Peyer's patch (tissue), 4 donors: ENCODE results near the gene PPARGC1A. TPM values are rescaled to one million over a fixed set of nuclear protein-coding genes. Genes with fewer than 3 reads are reported as not detected.

Source experiments
- DNase-seq, 3 donors: peaks; one replicate each; pipeline ENCODE4 v3.0.0-alpha.2; 2017 to 2019
- H3K27ac ChIP-seq, 4 donors: fragments of 200-600 bp; sonication (generic); one replicate each; pipeline ENCODE4 v1.5.1; 2016 to 2019
- H3K27me3 ChIP-seq, 2 donors: fragments of 200-600 bp; sonication (generic); one replicate each; pipeline ENCODE4 v1.5.1; 2019
- H3K36me3 ChIP-seq, 3 donors: fragments of 200-600 bp; sonication (generic); one replicate each; pipeline ENCODE4 v1.5.1; 2016 to 2019
- H3K4me1 ChIP-seq, 4 donors: fragments of 200-600 bp; sonication (generic); one replicate each; pipeline ENCODE4 v1.5.1; 2016 to 2019
- H3K4me3 ChIP-seq, 4 donors: fragments of 200-600 bp; sonication (generic); 1 replicate in 3 of 4; 2 replicates in 1 of 4; pipeline ENCODE4 v1.5.1; 2016 to 2019; ENCODE audit warnings: mild to moderate bottlenecking in 1 of 4
- H3K9me3 ChIP-seq, 4 donors: fragments of 200-600 bp; sonication (generic); one replicate each; pipeline ENCODE4 v1.5.1; 2016 to 2019; ENCODE audit warnings: mild to moderate bottlenecking in 1 of 4
- CTCF ChIP-seq, 6 experiments: fragments of 450-650 bp in 4 of 6; fragments of 200-600 bp in 2 of 6; sonication (generic) in 1 of 6; IDR thresholded peaks; one replicate each; pipeline ENCODE4 v1.5.1; 2017 to 2019; ENCODE audit warnings: antibody characterized with exemption in 6 of 6, mild to moderate bottlenecking in 3 of 6, moderate library complexity in 1 of 6
- POLR2A ChIP-seq, 2 donors: fragments of 450-650 bp; IDR thresholded peaks; one replicate each; pipeline ENCODE4 v1.5.1; 2017; ENCODE audit warnings: antibody characterized with exemption in 2 of 2, mild to moderate bottlenecking in 2 of 2, moderate library complexity in 2 of 2
- total RNA-seq, 4 donors: library from RNA; depleted of rRNA; stranded (reverse); fragments of >200 nt; gene quantifications; one replicate each; pipeline ENCODE4 v1.1.0, GENCODE V29; 2016

PPARGC1A gene
- total RNA-seq, 4 donors from 2014 or later, result 53.6 to 106 (median 66.0) TPM

DNA sequence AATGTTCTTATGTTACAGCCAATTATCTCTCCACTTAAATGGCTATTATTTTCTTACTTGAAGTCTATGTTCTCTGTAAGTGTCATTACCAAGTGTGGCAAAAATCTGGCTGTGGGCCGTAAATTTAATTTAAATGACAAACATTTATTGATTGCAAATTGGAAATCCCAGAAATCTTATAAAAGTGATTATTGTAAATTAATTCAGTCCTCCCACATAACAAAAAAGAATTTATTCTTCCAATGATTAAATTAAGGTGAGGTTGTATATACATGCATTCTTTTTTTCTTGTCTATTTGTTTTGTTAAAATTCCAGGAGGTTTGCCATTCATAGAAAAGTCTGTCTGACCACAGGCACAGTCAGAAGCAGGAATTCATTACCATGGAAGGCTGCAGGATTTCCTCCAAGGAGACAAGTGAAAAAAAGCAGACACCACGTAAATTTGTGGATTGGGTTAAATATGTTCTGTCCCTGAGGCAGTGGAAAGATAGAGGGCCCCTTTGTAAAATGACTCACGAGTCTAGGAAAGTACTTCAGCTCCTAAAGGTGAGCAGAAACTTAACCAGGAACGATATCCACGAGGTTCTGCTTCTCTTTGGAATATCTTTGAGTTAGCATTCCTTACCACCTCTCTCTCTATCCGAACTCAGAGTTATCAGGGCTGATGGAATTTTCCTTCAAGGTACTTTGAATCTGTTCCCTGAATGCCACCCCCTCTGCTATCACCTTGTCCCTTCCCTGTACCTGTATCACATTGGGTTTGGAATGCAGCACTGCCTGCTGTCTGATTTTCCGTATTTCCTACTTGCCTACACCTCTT lies 10.7 kb downstream of the PPARGC1A start:
- DNase-seq, result no peak
- Histone ChIP-seq H3K9me3 (no peaks in the 10 kb centered on the region), H3K4me3 (peak overlapping the region in 1 of 4 donors; percentile 1), H3K27ac (peak overlapping the region in 1 of 4 donors; percentile 72), H3K4me1 (peaks cover 0 to 45% (median 0%) of the 10 kb centered on the region in 4 donors), H3K27me3 (no peaks in the 10 kb centered on the region), H3K36me3 (no peaks in the 10 kb centered on the region)
- TF ChIP-seq POLR2A (IDR thresholded peaks at IDR 0.05) (no peak), CTCF (IDR thresholded peaks at IDR 0.05) (no peak)

- TF ChIP-seq CTCF (IDR thresholded peaks at IDR 0.05) (peak in 2 of 6 experiments; percentile 9 to 20), POLR2A (IDR thresholded peaks at IDR 0.05) (no peak)
- Histone ChIP-seq H3K27ac (peak overlapping the region in 2 of 4 donors; percentile 69 to 72), H3K36me3 (no peaks in the 10 kb centered on the region), H3K4me1 (peaks cover 0 to 52% (median 0%) of the 10 kb centered on the region in 4 donors), H3K4me3 (no peak overlapping the region), H3K9me3 (no peaks in the 10 kb centered on the region), H3K27me3 (no peaks in the 10 kb centered on the region)
- no peak for DNase-seq
These were observed 11.5 kb downstream of the PPARGC1A start for GRCh38 chr4:23878246-23878891.

DNA sequence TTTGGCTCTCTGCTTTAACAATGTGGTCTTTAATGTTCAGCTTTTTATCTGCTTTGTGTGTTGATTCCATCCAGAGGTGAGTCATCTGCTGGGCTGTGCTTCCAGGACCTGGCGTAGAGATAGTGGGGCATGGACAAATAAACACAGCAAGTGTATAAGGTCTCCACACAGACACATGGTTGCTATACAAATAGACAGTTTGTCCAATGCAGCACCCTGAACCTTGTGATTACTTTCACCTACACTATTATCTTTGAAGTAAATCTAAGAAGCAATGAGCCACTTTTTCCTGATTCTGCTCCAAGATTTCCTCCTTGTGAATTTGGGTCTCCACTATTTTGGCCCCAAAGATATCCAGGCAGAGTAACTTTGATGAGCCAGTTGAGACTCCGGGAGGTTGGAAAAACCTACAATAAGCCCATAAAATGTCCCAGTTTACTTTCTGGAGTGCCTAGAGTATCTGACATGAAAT lies 12.1 kb downstream of the PPARGC1A start:
- TF ChIP-seq POLR2A (IDR thresholded peaks at IDR 0.05) (no peak), CTCF (IDR thresholded peaks at IDR 0.05) (no peak)
- Histone ChIP-seq H3K9me3 (no peaks in the 10 kb centered on the region), H3K27me3 (no peaks in the 10 kb centered on the region), H3K4me1 (peaks cover 0 to 52% (median 0%) of the 10 kb centered on the region in 4 donors), H3K4me3 (no peak overlapping the region), H3K27ac (peak overlapping the region in 2 of 4 donors; percentile 69 to 72), H3K36me3 (no peaks in the 10 kb centered on the region)
- DNase-seq, result peak in 2 of 3 donors; percentile 55 to 76

DNA sequence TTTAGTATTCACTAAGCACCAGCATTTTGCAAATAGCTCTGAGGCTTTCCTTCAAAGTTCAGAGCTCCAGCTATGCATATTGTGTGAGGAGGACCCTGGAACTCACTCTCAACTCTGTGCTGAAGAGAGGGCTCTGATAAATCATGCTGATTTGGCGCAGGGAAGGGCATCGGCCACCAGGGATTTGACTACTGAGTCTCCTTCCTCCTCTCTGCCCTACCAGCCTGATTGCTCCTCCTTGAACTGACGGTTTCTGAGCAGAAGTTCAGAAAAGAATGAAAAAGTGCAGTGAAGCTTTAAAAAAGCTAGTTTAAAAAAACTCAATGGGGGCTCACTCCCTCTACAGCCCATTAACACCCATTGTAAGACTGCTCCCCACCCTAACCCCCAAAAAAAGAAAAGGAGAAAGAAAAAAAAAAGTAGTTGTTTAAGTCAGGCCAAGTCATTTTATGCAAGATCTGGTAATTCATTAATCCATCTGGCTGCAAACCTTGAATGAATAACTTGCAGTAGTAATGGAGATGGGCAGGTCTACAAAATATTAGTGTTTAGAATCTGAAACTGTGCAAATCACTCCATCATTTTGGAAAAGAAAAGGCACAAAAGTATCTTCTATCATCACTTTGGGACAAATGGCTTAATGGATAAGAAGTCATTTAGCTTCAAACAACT lies 13.3 kb downstream of the PPARGC1A start:
- Histone ChIP-seq H3K4me1 (peaks cover 0 to 52% (median 0%) of the 10 kb centered on the region in 4 donors), H3K4me3 (no peak overlapping the region), H3K27ac (peak overlapping the region in 2 of 4 donors; percentile 48 to 72), H3K27me3 (no peaks in the 10 kb centered on the region), H3K9me3 (no peaks in the 10 kb centered on the region), H3K36me3 (no peaks in the 10 kb centered on the region)
- DNase-seq, result no peak
- TF ChIP-seq POLR2A (IDR thresholded peaks at IDR 0.05), result no peak
- TF ChIP-seq CTCF (IDR thresholded peaks at IDR 0.05), result peak in 2 of 6 experiments; percentile 17 to 26

GRCh38 chr4:23875317-23875716 lies 14.5 kb downstream of the PPARGC1A start:
- Histone ChIP-seq H3K36me3 (no peaks in the 10 kb centered on the region), H3K9me3 (no peaks in the 10 kb centered on the region), H3K4me3 (no peak overlapping the region), H3K4me1 (peaks cover 0 to 52% (median 0%) of the 10 kb centered on the region in 4 donors), H3K27me3 (no peaks in the 10 kb centered on the region), H3K27ac (peak overlapping the region in 2 of 4 donors; percentile 37 to 48)
- DNase-seq, result peak in 1 of 3 donors; percentile 49
- TF ChIP-seq POLR2A (IDR thresholded peaks at IDR 0.05) (no peak), CTCF (IDR thresholded peaks at IDR 0.05) (no peak)
